Natural killer cell (primary cell): Measurements from ENCODE around the gene CHMP1B. TPM values are rescaled to one million over a fixed set of nuclear protein-coding genes. Genes with fewer than 3 reads are reported as not detected.

Experiments used
- ATAC-seq, 3 donors: fragments of 150-1000 bp in 2 of 3; fragments of 200-7000 bp in 1 of 3; cut with Tn5 transposase; 1 replicate in 1 of 3; 2 replicates in 2 of 3; pipeline ENCODE4 v1.10.0; 2021; ENCODE audit warnings: mild to moderate bottlenecking in 2 of 3, moderate library complexity in 2 of 3
- DNase-seq, 2 donors: peaks; one replicate each; pipeline versions ENCODE4 v3.0.0 to v3.0.0-alpha.2; 2013 to 2021; ENCODE audit warnings: mixed read lengths in 1 of 2
- H3K27ac ChIP-seq: one replicate; pipeline ENCODE4 v1.5.1; 2013; ENCODE audit warnings: mild to moderate bottlenecking, low read length
- H3K27me3 ChIP-seq: one replicate; pipeline ENCODE4 v1.6.1; 2013; ENCODE audit warnings: low read length; ENCODE audit not compliant: control insufficient read depth, insufficient read depth
- H3K36me3 ChIP-seq: one replicate; pipeline ENCODE4 v1.6.1; 2013; ENCODE audit warnings: low read length; ENCODE audit not compliant: control insufficient read depth, insufficient read depth
- H3K4me1 ChIP-seq: one replicate; pipeline ENCODE4 v1.6.1; 2013; ENCODE audit warnings: low read length; ENCODE audit not compliant: control insufficient read depth, insufficient read depth
- H3K4me3 ChIP-seq: one replicate; pipeline ENCODE4 v1.5.1; 2013; ENCODE audit warnings: low read length
- H3K9me3 ChIP-seq: one replicate; pipeline ENCODE4 v1.6.1; 2013; ENCODE audit warnings: low read length; ENCODE audit not compliant: control insufficient read depth, insufficient read depth
- H3K27ac Mint-ChIP-seq, 2 donors: one replicate each; pipeline ENCODE4 v1.8.0; 2022; ENCODE audit warnings: mild to moderate bottlenecking in 2 of 2, mixed read lengths in 2 of 2, moderate library complexity in 1 of 2
- H3K27me3 Mint-ChIP-seq, 2 donors: one replicate each; pipeline ENCODE4 v1.8.0; 2022; ENCODE audit warnings: low read depth in 2 of 2, mixed read lengths in 2 of 2
- H3K36me3 Mint-ChIP-seq: one replicate; pipeline ENCODE4 v1.8.0; 2022; ENCODE audit warnings: mixed read lengths
- H3K4me1 Mint-ChIP-seq, 2 donors: one replicate each; pipeline ENCODE4 v1.8.0; 2022; ENCODE audit warnings: mixed read lengths in 2 of 2
- H3K4me3 Mint-ChIP-seq: one replicate; pipeline ENCODE4 v1.8.0; 2022; ENCODE audit warnings: mild to moderate bottlenecking, moderate library complexity, mixed read lengths
- H3K9me3 Mint-ChIP-seq, 2 donors: one replicate each; pipeline ENCODE4 v1.8.0; 2022; ENCODE audit warnings: mixed read lengths in 2 of 2
- CTCF ChIP-seq: fragments of 200-600 bp; IDR thresholded peaks from one replicate; pipeline ENCODE4 v1.8.0; 2022; ENCODE audit warnings: antibody characterized with exemption
- WGBS: methylation state at CpG from one replicate; pipeline ENCODE4 v1.1.7; 2013; ENCODE audit warnings: missing lambda C conversion rate; ENCODE audit not compliant: insufficient coverage; 5-methylcytosine and 5-hydroxymethylcytosine counted together
- intact Hi-C: fragments of 100-400 bp; cut with micrococcal nuclease; formaldehyde crosslinking; loops from one replicate; pipeline ENCODE4 v1.14.2; 2022
- total RNA-seq, 4 donors: library from RNA; stranded (reverse); fragments of 120-200 nt in 1 of 4; gene quantifications; one replicate each; pipeline versions ENCODE4 v1.2.3 to v1.2.4, GENCODE V29; 2013 to 2022

The CHMP1B gene
- total RNA-seq, 3 donors from 2014 or later (not counting 1 experiment from before 2014, with no cell fraction given), result 99.4 to 132 (median 110) TPM

GRCh38 chr18:11839556-11839955, 11.7 kb upstream of the CHMP1B start:
- Histone ChIP-seq H3K36me3 (no peaks in the 10 kb centered on the region), H3K27me3 (no peaks in the 10 kb centered on the region), H3K4me3 (no peak overlapping the region), H3K27ac (no peak overlapping the region), H3K9me3 (no peaks in the 10 kb centered on the region), H3K4me1 (no peaks in the 10 kb centered on the region)
- Mint-ChIP-seq H3K36me3 (no peaks in the 10 kb centered on the region), H3K4me3 (no peak overlapping the region), H3K9me3 (no peaks in the 10 kb centered on the region), H3K27me3 (no peaks in the 10 kb centered on the region), H3K4me1 (no peaks in the 10 kb centered on the region), H3K27ac (no peak overlapping the region)
- intact Hi-C loops, result no loop called here
- DNase-seq (no peak), ATAC-seq (no peak)
- no peak for TF ChIP-seq CTCF
- 85% methylated on average over 5 of the region's 6 CpGs for WGBS

- intact Hi-C loops, result no loop called here
- Mint-ChIP-seq H3K4me1 (no peaks in the 10 kb centered on the region), H3K4me3 (no peak overlapping the region), H3K36me3 (no peaks in the 10 kb centered on the region), H3K27me3 (no peaks in the 10 kb centered on the region), H3K27ac (no peak overlapping the region), H3K9me3 (no peaks in the 10 kb centered on the region)
- ATAC-seq (no peak), DNase-seq (no peak)
- TF ChIP-seq CTCF, result no peak
- Histone ChIP-seq H3K36me3 (no peaks in the 10 kb centered on the region), H3K9me3 (no peaks in the 10 kb centered on the region), H3K27ac (no peak overlapping the region), H3K27me3 (no peaks in the 10 kb centered on the region), H3K4me3 (no peak overlapping the region), H3K4me1 (no peaks in the 10 kb centered on the region)
- WGBS, result 74% methylated on average over 6 of the region's 6 CpGs
These were observed 10.7 kb upstream of the CHMP1B start for GRCh38 chr18:11840493-11840892.

GRCh38 chr18:11842562-11842961, 8.7 kb upstream of the CHMP1B start:
- Histone ChIP-seq H3K36me3 (no peaks in the 10 kb centered on the region), H3K4me3 (no peak overlapping the region), H3K27me3 (no peaks in the 10 kb centered on the region), H3K27ac (no peak overlapping the region), H3K9me3 (no peaks in the 10 kb centered on the region), H3K4me1 (no peaks in the 10 kb centered on the region)
- Mint-ChIP-seq H3K36me3 (no peaks in the 10 kb centered on the region), H3K4me1 (no peaks in the 10 kb centered on the region), H3K27ac (no peak overlapping the region), H3K4me3 (no peak overlapping the region), H3K9me3 (no peaks in the 10 kb centered on the region), H3K27me3 (no peaks in the 10 kb centered on the region)
- no peak for ATAC-seq
- 88% methylated on average over 5 of the region's 5 CpGs for whole genome bisulfite sequencing
- no peak for DNase-seq
- intact Hi-C loops, result no loop called here
- no peak for TF ChIP-seq CTCF

GRCh38 chr18:11844436-11844835, 6.8 kb upstream of the CHMP1B start:
- Histone ChIP-seq H3K9me3 (no peaks in the 10 kb centered on the region), H3K27ac (no peak overlapping the region), H3K4me1 (no peaks in the 10 kb centered on the region), H3K4me3 (no peak overlapping the region), H3K27me3 (no peaks in the 10 kb centered on the region), H3K36me3 (no peaks in the 10 kb centered on the region)
- H3K4me1 Mint-ChIP-seq, result peaks cover 3% of the 10 kb centered on the region in 2 donors
- intact Hi-C loops, result no loop called here
- no peaks in the 10 kb centered on the region for H3K36me3 Mint-ChIP-seq
- no peaks in the 10 kb centered on the region for H3K27me3 Mint-ChIP-seq
- ATAC-seq, result no peak
- H3K9me3 Mint-ChIP-seq, result no peaks in the 10 kb centered on the region
- DNase-seq, result no peak
- TF ChIP-seq CTCF, result no peak
- H3K27ac Mint-ChIP-seq, result no peak overlapping the region
- no peak overlapping the region for H3K4me3 Mint-ChIP-seq
- 95% methylated on average over 4 of the region's 6 CpGs for WGBS
